ENCODE data around the gene AGXT2.
A peak's percentile ranks its signal among the peaks of the same experiment; 100 is the strongest.

The AGXT2 gene

GRCh38 chr5:34993951-34994350, 53.8 kb downstream of the AGXT2 start:
- in situ Hi-C loops (cut with MboI; ENCODE audit: low pct_unique_long_range_greater_than_20kb, low sequenced_read_pairs, unreplicated experiment) = no loop called here
- no peak for DNase-seq (ENCODE audit: low spot score)
- TF ChIP-seq CTCF (IDR thresholded peaks at IDR 0.05; ENCODE audit: extremely low read depth, insufficient read depth, missing control alignments) = no peak

- in situ Hi-C loops (cut with MboI; ENCODE audit: low pct_unique_long_range_greater_than_20kb, low sequenced_read_pairs, unreplicated experiment) = no loop called here
- TF ChIP-seq CTCF (IDR thresholded peaks at IDR 0.05; ENCODE audit: extremely low read depth, insufficient read depth, missing control alignments) = no peak
- no peak for DNase-seq (ENCODE audit: low spot score)
Measured at GRCh38 chr5:34991486-34992238, 56.1 kb downstream of the AGXT2 start.

GRCh38 chr5:34986965-34987364, 60.8 kb downstream of the AGXT2 start:
- DNase-seq (ENCODE audit: low spot score) = no peak
- TF ChIP-seq CTCF (IDR thresholded peaks at IDR 0.05; ENCODE audit: extremely low read depth, insufficient read depth, missing control alignments) = no peak
- in situ Hi-C loops (cut with MboI; ENCODE audit: low pct_unique_long_range_greater_than_20kb, low sequenced_read_pairs, unreplicated experiment) = no loop called here

- in situ Hi-C loops (cut with MboI; ENCODE audit: low pct_unique_long_range_greater_than_20kb, low sequenced_read_pairs, unreplicated experiment) = no loop called here
- DNase-seq (ENCODE audit: low spot score) = no peak
- TF ChIP-seq CTCF (IDR thresholded peaks at IDR 0.05; ENCODE audit: extremely low read depth, insufficient read depth, missing control alignments) = no peak
Measured at GRCh38 chr5:34982823-34983222, 64.9 kb downstream of the AGXT2 start.

GRCh38 chr5:34978681-34979080, 69.1 kb downstream of the AGXT2 start:
- in situ Hi-C loops (cut with MboI; ENCODE audit: low pct_unique_long_range_greater_than_20kb, low sequenced_read_pairs, unreplicated experiment) = no loop called here
- no peak for TF ChIP-seq CTCF (IDR thresholded peaks at IDR 0.05; ENCODE audit: extremely low read depth, insufficient read depth, missing control alignments)
- DNase-seq (ENCODE audit: low spot score) = no peak

GRCh38 chr5:34977934-34978613, 69.7 kb downstream of the AGXT2 start:
- no peak for TF ChIP-seq CTCF (IDR thresholded peaks at IDR 0.05; ENCODE audit: extremely low read depth, insufficient read depth, missing control alignments)
- in situ Hi-C loops (cut with MboI; ENCODE audit: low pct_unique_long_range_greater_than_20kb, low sequenced_read_pairs, unreplicated experiment) = no loop called here
- peak; percentile 20 for DNase-seq (ENCODE audit: low spot score)
